Astrocyte (in vitro differentiated cells and primary cell): ENCODE results near the gene THRB.

Experiments used
- CTCF ChIP-seq: IDR thresholded peaks from 2 replicates; pipeline ENCODE4 v1.5.1; 2011; ENCODE audit warnings: low read depth, mild to moderate bottlenecking, inconsistent platforms, low read length, moderate library complexity; ENCODE audit not compliant: insufficient read depth
- EZH2 ChIP-seq: IDR thresholded peaks from 2 replicates; pipeline ENCODE4 v1.6.1; 2012; ENCODE audit warnings: mild to moderate bottlenecking, low read length, inconsistent platforms; ENCODE audit not compliant: insufficient read depth

- TF ChIP-seq CTCF (no peak), EZH2 (no peak)
Measured at GRCh38 chr3:24101676-24102168, 392.9 kb downstream of the THRB start.
